HFF-Myc (cell line): ENCODE data around the gene CTBS.

Experiments
- DNase-seq: peaks from one replicate; pipeline ENCODE4 v3.0.0-alpha.2; 2011; ENCODE audit warnings: low read depth; ENCODE audit errors: extremely low read depth
- H3K4me3 ChIP-seq: replicated peaks from 2 replicates; pipeline ENCODE4 v1.5.1; 2011; ENCODE audit warnings: low read depth, mild to moderate bottlenecking, control low read depth, low read length
- TF ChIP-seq, protein P1 (sequence below): IDR thresholded peaks from 2 replicates; pipeline ENCODE4 v1.5.1; 2012; ENCODE audit warnings: mild to moderate bottlenecking, low read depth, low read length, control low read depth; ENCODE audit errors: missing control alignments

CTBS gene

DNA sequence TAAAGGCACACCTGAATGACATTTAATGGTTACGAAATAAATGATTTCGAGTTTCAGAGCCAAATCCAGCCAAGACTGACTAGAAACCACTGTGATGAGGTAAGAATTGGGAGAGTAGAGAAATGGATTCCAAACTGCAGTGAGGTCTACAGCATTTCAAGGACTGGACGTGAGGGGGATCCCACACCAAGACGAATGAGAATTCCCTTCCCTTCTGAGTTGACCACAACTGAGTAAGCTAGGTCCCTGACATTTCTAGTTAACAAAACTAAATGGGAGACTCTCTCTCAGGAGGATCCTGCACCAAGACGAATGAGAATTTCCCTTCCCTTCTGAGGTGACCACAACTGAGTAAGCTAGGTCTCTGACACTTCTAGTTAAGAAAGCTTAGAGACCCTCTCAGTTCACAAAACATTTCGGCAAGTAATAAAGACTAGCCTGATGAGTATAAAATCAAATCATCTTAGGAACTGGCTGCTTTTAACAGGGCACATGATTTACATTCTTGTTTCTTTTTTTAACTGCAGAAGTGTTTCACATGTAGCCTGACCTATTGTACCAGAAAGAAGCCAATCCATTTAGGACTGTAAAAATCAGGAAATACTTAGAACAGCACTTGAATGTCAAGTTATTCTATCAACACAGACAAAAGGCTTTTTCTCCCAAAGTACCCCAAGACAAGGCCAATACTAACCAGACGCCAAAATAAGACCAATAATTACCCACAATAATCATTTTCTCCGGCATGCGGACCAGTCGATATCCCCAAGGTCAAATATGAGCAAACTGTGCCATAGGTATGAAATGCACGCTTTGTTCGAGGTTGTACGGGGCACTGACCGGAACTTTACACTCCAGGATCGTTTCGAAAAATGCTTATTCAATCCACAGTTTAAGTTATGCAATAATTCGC lies 69.4 kb downstream of the CTBS start:
- DNase-seq: no peak
- TF ChIP-seq, protein P1, sequence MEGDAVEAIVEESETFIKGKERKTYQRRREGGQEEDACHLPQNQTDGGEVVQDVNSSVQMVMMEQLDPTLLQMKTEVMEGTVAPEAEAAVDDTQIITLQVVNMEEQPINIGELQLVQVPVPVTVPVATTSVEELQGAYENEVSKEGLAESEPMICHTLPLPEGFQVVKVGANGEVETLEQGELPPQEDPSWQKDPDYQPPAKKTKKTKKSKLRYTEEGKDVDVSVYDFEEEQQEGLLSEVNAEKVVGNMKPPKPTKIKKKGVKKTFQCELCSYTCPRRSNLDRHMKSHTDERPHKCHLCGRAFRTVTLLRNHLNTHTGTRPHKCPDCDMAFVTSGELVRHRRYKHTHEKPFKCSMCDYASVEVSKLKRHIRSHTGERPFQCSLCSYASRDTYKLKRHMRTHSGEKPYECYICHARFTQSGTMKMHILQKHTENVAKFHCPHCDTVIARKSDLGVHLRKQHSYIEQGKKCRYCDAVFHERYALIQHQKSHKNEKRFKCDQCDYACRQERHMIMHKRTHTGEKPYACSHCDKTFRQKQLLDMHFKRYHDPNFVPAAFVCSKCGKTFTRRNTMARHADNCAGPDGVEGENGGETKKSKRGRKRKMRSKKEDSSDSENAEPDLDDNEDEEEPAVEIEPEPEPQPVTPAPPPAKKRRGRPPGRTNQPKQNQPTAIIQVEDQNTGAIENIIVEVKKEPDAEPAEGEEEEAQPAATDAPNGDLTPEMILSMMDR: no peak
- H3K4me3 ChIP-seq: peak overlapping the region; percentile 93

DNA sequence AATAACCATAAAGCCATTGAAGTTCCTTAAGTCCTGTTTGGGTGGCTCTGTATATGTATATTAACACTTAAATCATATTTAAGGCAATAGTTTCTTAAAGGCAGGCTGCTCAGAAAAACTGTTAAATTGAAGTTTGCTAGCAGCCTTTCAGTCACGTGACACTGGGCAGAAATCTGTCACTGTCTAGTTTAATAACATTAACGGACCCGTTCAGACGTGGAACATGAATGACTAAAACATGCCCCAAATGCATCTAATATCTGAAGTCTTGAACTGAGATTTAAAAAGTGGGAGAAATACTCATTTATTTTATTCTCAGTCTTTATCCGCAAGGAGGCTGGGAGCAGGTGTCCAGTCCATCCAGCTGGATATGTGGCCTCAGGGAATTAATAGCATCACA lies 71.3 kb downstream of the CTBS start:
- TF ChIP-seq, protein P1: no peak
- H3K4me3 ChIP-seq: no peak overlapping the region
- no peak for DNase-seq
